HG02798 (cell line): ENCODE data around the gene GARRE1.
A peak's percentile ranks its signal among the peaks of the same experiment; 100 is the strongest.
"Not testable (repeated sequence)": the region's sequence is repeated elsewhere in the genome, so short reads cannot be mapped to it uniquely, and the experiment has no call there.

Experiments
- ATAC-seq: cut with Tn5 transposase; IDR thresholded peaks from one replicate; pipeline ENCODE4 v1.9.1; 2021; ENCODE audit warnings: mild to moderate bottlenecking; ENCODE audit not compliant: unreplicated experiment, poor library complexity

Gene GARRE1, protein sequence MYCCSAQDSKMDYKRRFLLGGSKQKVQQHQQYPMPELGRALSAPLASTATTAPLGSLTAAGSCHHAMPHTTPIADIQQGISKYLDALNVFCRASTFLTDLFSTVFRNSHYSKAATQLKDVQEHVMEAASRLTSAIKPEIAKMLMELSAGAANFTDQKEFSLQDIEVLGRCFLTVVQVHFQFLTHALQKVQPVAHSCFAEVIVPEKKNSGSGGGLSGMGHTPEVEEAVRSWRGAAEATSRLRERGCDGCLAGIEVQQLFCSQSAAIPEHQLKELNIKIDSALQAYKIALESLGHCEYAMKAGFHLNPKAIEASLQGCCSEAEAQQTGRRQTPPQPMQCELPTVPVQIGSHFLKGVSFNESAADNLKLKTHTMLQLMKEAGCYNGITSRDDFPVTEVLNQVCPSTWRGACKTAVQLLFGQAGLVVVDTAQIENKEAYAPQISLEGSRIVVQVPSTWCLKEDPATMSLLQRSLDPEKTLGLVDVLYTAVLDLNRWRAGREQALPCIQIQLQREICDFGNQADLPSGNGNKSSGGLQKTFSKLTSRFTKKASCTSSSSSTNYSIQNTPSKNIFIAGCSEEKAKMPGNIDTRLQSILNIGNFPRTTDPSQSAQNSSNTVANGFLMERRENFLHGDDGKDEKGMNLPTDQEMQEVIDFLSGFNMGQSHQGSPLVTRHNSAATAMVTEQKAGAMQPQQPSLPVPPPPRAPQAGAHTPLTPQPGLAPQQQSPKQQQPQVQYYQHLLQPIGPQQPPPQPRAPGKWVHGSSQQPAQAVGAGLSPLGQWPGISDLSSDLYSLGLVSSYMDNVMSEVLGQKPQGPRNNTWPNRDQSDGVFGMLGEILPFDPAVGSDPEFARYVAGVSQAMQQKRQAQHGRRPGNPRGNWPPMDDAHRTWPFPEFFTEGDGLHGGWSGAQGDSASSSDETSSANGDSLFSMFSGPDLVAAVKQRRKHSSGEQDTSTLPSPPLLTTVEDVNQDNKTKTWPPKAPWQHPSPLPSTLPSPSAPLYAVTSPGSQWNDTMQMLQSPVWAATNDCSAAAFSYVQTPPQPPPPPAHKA (N-terminal part only)

DNA sequence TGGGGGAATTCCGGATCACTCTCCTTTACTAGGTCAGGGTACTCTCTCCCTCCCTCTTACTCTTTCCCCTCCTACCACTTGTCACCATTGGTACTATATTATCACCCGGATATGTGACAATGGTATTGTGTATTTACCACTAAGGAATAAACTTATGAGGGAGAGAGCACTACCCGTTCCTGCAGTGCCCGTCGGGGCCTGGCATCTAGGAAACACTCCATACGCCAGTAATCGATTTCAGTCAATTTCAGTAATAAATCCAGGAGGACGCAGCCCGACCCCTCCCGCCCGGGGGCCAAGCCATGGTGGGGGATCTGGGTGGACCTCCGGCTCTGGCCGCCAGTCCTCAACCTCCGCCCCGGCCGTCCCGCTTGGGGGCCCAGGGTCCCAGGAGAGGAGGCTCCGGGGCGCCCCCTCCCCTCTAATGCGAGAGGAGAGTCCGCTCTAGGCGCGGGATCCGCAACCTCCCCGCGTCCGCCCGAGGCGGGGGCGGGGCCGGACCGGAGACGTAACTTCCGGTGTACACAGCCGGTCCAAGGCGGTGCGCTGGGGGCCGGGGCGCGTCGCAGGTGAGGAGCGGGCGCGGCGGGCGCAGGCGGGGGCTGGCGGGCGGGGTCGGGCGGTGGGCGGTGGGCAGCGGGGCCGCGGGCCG lies at the start of gene GARRE1:
Gene GARRE1, plus strand, starts transcription at position 509 of the 652 bp plus-strand sequence. CDS start 45,920 bp downstream, outside the sequence.
- peak; percentile 91 for ATAC-seq

DNA sequence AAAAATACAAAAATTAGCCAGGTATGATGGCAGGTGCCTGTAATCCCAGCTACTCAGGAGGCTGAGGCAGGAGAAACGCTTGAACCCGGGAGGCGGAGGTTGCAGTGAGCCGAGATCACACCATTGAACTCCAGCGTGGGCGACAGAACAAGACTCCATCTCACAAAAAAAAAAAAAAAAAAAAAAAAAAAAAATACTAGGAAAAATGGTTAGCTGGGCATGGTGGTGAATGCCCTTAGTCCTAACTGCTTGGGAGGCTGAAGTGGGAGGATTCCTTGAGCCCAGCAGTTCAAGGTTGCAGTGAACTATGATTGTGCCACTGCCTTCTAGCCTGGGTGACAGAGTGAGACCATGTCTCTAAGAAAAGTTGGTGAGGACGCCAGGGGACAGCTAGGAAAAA lies 49.0 kb upstream of the GARRE1 start:
- ATAC-seq = not testable (repeated sequence)

DNA sequence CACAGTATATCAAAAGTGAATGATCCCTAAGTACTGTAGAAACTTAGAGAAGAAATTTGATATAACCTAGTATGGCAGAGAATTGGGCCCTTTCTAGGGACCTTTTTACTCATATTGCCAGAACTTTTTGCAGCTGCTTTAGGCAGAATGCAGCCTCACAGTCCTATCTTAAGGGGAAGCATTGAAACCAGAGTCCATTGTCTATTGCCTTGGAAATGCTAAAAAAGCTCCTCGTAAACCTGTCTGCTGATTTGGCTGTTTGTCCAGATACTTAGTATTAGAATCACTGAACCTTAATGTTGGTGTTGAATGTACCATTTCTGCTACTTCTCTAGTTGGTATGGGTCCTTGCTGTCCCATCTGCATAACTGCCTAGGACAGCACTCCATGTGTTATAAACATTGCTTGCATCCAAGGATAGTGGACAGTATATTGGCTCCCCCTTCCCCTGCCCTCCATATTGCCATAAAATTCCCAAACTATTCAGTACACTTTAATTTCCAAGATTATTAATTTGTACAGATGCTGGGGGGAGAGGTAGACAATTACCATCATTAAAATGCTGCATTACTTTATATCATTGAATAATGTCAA lies 46.0 kb upstream of the GARRE1 start:
- ATAC-seq = no peak

DNA sequence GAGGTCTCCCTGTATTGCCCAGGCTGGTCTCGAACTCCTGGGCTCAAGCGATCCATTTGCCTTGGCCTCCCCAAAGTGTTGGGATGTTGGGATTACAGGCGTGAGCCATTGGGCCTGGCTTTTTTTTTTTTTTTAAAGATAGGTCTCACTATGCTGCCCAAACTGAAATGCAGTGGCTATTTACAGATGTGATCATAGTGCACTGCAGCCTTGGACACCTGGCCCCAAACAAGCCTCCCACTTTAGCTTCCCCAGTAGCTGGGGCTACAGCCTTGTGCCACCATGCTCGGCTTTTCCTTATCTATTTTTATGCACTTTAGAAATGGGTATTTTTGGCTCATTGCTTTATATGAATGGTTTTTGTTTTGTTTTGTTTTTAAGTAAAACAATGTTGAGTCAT lies 44.6 kb upstream of the GARRE1 start:
- ATAC-seq = no peak

DNA sequence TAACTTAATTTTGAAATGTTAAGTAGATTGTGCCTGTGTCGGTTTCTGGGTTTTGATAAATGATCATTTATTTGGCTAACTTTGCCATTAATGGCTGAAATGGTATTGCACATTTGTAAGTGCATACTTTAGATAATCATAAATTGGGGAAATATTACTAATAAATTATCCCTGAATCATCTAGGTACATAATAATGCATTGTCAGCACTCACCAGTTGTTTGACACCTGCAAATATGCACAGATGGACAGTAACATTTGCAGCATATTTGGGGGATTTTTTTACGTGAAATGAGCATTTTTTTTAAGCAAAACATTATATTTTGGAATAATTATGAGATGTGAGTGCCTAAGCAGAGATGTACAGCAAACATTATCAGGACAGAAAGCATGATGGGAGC lies 41.1 kb upstream of the GARRE1 start:
- no peak for ATAC-seq

DNA sequence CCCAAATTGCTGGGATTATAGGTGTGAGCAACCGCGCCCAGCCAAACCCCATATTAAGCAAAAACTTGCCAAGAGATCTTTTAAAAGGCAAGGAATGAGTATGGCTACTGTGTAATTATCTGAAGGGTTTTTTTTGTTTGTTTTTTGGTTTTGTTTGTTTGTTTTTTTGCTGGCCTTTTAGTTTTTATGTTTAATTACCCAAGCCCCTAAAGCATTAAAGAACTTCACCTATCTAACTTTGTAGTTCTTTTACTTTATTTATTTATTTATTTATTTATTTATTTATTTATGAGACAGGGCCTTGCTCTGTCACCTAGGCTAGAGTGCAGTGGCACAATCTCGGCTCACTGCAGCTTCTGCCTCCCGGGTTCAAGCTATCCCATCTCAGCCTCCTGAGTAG lies 40.3 kb upstream of the GARRE1 start:
- no peak for ATAC-seq

DNA sequence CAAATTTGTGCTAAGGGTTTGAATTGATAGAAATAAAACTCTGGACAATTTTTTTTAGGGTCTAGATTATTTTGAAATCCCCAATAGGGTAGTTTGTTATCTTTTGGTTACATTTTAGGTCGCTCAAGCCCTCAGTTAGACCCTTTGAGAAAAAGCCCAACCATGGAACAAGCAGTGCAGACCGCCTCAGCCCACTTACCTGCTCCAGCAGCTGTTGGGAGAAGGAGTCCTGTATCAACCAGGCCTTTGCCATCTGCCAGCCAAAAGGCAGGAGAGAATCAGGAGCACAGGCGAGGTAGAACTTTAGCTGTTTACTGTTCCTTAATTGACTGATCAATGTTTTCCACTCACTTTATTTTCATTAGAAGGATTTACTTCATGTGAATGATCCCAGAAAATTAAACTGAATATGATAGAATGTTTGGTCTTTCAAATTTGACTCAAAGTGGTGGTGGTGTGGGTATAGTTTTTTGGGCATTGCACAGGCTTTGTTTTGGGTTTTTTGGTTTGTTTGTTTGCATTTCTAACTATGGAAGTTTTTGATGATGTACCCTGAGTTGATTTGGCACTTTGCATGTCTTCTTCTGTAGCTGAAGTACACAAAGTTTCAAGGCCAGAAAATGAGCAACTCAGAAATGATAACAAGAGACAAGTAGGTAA lies 39.2 kb upstream of the GARRE1 start:
- no peak for ATAC-seq

DNA sequence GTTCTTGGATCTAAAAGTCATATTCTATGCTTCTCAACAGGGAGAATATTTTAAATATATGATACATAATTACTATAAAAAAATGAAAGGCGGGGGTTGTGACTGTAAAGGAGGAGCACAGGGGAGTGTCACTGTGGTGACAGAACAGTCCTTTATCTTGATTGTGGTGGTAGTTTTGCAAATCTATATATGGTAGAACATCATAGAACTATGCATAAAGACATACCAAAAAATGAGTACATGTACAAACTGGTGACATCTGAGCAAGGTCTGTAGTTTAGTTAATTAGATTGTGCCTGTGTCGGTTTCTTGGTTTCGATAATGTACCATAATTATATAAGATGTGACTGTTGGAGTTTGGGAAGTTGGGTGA lies 38.7 kb upstream of the GARRE1 start:
- ATAC-seq = no peak

DNA sequence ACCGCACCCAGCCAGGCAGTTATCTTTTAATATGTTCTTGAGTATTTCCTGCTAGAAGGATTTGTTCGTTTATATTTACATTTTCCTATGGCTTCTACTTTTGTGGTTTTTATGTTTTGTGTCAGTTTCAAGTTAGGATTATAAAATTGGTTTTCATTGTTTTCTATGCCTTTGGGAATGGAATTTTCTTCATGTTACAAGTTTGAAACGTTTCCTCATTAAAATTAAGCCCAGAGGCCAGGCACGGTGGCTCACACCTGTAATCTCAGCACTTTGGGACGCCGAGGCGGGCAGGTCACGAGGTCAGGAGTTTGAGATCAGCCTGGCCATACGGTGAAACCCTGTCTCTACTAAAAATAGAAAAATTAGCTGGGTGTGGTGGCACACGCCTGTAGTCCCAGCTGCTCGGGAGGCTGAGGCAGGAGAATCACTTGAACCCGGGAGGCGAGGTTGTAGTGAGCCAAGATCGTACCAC lies 37.6 kb upstream of the GARRE1 start:
- not testable (repeated sequence) for ATAC-seq

DNA sequence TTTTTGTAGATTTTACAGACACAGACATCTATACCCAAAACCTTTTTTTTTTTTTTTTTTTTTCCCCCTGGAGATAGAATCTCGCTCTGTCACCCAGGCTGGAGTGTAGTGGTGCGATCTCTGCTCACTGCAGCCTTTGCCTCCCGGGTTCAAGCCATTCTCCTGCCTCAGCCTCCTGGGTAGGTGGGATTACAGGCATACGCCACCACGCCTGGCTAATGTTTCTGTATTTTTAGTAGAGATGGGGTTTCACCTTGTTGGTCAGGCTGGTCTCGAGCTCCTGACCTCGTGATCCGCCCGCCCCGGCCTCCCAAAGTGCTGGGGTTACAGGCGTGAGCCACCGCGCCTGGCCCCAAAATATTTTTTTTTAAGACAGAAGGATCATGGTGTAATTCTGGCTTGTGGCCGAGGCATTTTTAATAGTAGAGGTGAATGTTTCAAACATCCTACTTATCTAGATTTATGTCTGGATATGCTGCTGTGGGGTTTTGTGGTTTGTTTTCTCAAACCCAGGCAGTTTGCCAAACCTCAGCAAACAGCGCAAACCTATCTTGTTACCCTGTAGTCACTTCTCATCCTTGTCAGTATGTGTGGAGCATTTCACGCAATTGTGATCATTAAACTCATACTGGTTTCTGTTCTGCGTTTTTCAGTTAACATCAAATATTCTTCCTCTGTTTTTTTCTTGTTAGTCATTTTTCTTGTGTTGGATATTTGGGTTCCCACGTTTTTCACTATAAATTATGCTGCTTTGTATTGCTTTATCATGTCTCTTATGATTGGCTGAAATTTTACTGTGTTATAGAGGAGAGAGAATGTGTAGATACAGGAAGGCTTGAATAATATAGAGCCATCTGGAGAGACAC lies 36.2 kb upstream of the GARRE1 start:
- ATAC-seq = peak; percentile 57

DNA sequence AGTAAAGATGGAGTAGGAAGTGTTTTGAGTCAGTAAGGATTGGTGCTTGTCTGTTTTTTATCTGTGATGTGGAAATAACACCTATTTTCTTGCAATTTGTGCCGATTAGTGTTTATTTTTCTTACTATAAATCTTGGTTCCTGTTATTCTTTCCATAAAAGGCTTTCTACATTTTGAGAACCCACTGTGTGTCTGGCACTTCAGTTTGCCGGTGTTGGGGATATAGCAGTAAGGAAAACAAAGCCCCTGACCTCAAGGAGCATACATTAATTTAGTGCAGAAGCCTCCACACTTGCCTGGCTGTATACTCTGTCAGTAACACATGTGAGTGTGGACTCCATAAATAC lies 35.6 kb upstream of the GARRE1 start:
- ATAC-seq = no peak

DNA sequence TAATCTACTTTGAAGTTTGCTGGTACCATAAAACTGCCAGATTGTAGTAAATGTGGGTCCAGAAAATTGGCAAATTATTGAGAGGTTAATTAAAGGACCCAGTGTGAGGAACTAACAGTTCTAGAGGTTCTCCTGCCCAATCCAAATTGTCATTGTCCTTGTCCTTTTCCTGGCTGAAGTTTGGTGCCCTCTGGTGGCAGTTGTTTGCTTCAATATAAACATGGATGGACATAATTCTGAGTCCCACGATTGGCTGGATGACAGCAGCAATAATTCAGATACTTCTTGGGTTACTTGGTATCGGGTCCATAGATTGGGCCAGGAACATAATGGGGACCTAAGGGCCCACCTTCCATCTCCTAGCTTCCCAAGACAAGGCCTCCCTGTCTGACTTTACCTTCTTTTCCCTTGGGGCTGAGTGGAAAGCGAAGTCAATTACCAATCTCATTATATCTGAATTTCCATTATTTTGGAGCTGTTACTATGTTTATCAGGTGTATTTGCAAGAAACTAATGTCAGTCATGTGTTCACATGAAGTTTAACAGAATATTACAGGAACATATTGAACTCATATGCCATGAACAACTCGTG lies 33.8 kb upstream of the GARRE1 start:
- ATAC-seq = no peak

DNA sequence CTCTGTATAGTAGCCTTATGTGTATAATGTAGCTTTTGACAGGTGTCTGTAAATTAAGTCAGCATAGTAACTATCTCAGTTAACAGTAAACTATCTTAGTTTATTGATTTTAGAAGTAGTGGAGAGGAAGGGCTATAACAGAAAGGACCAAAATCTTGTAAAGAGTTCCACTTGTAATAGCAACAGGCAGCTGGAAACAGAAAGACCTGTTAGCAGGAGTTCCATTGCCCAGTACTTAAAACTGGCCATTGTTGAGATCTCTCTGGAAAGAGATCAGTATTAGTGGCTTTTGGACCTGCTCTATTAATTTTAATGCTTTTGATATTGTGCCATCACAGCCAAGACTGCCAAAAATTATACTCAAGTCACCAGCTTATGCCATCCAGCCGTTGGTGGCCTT lies 32.0 kb upstream of the GARRE1 start:
- ATAC-seq = no peak

DNA sequence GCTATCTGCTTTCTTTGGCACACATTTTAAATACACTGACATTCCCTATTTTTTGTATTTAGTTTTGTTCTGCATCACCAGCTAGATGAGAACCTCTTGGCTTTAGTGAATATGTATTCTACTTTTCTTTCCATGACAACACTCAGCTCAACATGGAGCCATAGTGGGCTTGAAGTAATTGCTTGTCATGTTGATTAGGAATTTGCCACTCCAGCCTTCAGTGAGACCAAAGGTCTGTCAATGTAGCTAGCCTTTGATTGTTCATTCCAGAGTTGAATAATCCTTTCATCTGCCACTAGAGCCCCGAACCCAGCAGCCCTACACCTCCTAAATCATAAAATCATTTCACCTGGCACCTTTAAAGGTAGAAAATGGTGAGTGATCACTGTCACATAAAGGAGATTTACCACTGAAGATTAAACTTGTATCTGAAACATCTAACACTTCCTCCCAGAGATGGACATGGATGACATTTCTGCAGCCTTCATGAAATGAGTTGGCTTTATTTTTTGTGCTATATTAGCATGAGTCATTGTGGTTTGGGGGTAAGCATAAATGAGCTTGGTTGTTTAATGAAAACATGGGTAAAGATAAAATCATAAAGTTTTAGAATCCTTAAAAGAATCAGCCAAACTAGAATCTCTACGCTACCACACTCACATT lies 29.2 kb upstream of the GARRE1 start:
- ATAC-seq = no peak

DNA sequence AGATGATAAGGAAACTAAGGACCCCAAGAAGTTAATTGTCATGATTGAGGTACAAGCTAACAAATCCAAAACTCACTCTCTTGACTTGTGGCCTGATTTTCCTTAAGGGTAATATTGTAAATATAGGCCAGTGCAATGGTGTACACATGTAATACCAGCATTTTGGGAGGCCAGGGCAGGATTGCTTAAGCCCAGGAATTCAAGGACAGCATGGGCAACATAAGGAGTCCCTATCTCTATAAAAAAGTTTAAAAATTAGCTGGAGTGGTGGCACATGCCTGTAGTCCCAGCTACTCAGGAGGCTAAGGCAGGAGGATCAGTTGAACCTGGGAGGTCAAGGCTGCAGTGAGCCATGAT lies 28.7 kb upstream of the GARRE1 start:
- no peak for ATAC-seq

DNA sequence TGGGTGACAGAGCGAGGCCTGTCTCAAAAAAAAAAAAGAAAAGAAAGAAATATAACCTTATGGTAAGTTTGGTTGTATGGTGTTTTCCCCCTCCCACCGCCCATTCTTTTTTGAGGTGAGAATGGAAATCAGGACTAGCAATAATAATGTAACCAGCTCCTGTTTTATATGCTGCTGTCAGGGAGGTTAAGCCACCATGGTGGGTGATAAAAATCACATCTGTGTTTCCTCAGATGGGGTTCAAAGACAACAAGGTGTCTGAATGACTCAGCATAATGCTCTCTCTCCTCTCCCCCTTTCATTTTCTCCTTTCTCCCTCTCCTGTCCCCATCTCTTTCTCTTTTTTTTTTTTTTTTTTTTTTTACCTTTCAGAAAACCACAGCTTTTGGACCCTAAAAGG lies 28.3 kb upstream of the GARRE1 start:
- ATAC-seq = no peak

DNA sequence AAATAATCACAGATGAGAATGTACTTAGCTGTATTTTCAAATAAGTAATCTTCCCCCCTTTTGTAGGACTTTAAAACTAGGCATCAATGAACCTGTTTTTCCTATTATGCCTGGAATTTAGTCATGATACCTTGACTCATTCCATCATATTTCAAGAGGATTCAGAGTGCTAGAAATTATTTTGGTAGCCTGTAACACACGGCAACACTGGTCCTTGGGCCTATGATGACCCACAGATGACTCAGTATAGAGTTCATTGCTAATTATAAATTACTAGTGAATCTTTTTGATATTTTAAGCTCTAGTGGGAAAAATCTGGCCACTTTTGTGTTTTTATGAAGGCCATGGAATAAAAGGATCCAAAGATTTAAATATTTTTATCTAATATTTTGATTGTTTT lies 26.0 kb upstream of the GARRE1 start:
- no peak for ATAC-seq

DNA sequence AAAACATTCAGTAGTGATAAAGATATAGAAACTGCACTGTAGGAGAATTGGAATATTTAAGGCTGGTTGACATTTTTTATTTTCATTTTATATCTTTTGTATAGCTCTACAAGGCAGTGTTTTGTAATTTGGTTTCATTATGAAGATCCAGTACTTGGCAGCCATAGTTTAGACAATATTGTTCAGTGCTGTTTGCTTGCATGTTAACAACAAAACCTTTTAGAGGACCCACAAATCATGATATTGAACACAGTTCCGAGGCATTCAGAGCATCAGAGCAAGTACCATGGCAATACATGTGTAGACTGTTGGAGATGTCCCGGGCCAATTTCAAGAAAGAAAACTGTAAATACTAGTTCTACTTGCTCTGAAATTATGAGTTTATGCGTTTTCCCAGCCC lies 25.6 kb upstream of the GARRE1 start:
- no peak for ATAC-seq
